C1 segment of cervical spinal cord (tissue), 14 donors: ENCODE results near the gene SEC16A.

Source experiments
- DNase-seq, 14 donors: peaks; one replicate each; lab custom pipeline; 2025; lab: John Stamatoyannopoulos, UW

The SEC16A gene

DNA sequence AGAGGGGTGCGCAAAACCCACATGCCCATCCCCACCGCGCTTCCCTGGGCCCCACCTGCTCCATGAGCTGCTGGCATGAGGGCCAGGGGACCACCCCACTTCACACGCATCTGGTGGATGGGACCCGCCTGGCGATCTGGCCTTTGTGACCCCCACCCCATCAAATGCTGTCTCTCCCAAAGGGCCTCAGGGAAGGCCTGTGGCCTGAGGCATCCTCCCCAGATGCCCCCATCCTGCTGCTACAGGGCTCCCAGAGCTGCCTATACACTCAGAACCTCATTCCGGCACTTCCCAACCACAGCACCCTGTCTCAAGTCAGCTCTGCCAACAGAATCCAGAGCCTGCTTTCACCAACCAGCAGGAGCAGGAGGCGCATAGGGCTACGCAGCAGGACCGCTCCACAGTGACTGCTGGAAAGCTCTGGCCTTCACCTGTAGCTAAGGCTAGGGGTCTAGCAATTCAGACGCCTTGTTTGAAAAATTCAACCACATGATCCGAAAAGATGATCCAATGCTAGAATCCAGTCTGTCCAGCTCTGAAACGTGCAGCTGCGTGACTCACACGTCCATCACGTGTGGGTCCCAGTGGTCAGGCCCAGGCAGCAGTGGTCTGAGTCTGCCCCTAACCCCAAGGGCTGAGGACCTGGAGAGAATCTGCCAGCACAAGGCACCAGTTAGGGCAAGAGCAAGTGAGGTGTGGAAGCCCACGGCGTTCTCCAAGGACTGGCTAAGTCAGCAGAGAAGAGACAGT lies 81.5 kb downstream of the SEC16A start:
- no peak for DNase-seq

- peak in 13 of 14 donors; percentile 10 to 88 (median 68) for DNase-seq
These were observed 82.6 kb downstream of the SEC16A start, which contains the start of gene SNAPC4 for GRCh38 chr9:136400038-136400834. Gene SNAPC4, minus strand, starts transcription at chr9:136400170. Its CDS starts 1,742 bp downstream, at chr9:136398428.

- DNase-seq = peak in 1 of 14 donors; percentile 43
These were observed 83.4 kb downstream of the SEC16A start for GRCh38 chr9:136399176-136400037.

- no peak for DNase-seq
These were observed 84.6 kb downstream of the SEC16A start for GRCh38 chr9:136398286-136398685.

GRCh38 chr9:136397643-136398042 lies 85.2 kb downstream of the SEC16A start:
- no peak for DNase-seq

DNA sequence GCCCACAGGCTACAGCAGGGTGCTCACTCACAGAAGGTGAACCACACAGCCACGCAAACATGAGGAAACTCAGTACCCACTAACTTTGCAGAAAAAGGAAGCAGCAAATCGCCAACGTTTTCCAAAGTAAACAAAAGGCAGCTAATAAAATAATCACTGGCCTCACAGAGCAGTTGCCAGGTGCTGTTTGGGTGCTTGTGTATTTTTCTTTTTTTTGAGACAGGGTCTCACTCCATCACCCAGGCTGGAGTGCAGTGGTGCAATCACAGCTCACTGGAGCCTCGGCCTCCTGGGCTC lies 86.7 kb downstream of the SEC16A start:
- DNase-seq = no peak

DNA sequence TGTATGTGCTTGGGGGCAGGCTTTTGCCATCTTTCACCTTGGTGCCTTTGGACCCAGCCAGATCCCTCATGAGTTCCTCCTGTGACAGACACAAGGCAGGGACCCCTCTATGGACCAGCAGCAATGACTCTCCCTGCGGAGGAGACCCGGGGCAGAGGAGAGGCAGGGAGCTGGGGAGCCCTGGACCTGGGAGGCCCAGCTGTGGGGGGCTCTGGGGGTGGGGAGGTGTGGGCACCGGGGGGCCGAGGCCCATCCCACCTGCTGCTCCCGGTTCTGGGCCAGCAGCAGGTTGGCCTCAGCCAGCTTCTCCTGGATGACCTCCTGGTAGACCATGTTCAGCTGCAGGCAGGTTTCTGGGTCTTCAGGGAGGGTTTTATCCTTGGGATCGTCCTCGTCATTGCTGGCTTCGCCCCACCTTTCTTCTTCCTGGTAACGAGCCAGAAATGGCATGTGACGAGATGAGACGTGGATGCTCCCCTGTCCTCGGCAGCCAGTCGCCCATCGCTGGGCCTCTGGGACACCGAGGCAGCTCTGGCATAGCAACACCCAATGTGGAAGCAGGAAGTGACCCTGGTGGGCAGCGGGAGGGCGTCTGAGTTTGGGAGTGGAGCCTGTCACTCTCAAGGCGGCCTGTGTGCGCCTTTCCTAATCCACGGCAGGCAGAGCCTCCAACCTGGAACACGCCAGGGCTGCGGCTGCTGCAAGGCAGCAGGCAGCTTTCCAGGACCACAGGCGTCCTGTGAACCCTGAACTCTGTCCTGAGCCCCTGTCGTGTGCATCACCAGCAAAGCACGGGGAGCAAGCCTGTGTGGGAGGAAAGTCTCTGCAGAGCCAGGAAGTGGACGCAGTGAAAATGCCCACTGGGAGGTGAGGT lies 87.3 kb downstream of the SEC16A start:
- no peak for DNase-seq

GRCh38 chr9:136395020-136395340 lies 87.9 kb downstream of the SEC16A start:
- DNase-seq = no peak

- DNase-seq = no peak
These were observed 88.4 kb downstream of the SEC16A start for GRCh38 chr9:136394312-136395019.

GRCh38 chr9:136393531-136393930 lies 89.3 kb downstream of the SEC16A start:
- no peak for DNase-seq

DNA sequence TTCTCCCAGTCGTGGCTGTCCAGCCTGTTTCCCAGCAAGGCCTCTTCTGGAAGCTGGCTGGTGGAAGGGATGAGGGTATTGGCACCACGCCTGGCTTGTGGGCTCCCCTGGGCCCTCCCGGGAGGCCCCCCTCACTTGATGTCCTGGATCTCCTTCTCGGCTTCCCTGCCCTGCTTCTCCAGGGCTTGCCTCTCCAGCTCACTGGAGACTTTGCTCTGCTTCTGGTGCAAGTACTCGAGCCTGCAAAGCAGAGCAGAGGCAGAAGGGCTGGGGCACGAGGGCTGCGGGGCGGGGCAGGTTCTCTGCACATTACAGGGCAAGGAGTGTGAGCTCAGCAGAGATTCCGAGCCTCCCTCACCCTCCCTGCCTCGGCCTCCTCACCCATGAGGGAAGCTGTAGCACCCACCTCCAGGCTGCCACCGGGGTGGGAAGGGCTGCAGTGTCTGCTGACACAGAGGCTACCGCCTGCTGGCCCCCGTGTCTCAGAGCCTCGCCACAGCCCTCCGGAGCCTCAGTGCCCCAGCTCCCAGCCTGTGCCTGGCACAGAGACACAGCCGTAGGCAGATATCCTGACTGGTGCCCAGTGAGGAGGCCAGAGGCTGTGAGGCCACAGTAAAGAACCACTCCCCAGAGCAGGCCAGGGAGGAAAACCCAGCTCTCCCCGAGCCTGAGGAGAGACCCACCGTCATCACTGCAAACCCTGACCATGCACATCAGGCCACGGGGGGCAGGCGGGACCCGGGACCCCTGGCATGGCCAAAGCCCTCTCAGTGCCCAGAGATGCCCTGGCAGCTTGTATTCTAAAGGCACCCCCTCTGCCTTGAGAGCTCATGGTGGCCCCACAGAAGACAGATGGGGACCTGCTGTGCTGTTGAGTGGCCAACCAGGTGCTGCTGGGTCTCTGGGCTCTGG lies 90.0 kb downstream of the SEC16A start:
- DNase-seq = no peak

- no peak for DNase-seq
These were observed 90.9 kb downstream of the SEC16A start for GRCh38 chr9:136391737-136392537.
